Measurements from ENCODE around the gene PLA2G15.

GRCh38 chr16:68236826-68237242, 8.3 kb upstream of the PLA2G15 start:
- no peak for TF ChIP-seq YY1 (IDR thresholded peaks at IDR 0.05; ENCODE audit: insufficient read depth, insufficient read length)
- TF ChIP-seq ZNF274 (IDR thresholded peaks at IDR 0.05; ENCODE audit: low read depth, low read length), result no peak

Data from NT2/D1 (cell line).